H1 (cell line): ENCODE measurements around the gene RASSF5. TPM values are rescaled to one million over a fixed set of nuclear protein-coding genes. Genes with fewer than 3 reads are reported as not detected.

Source experiments
- EGR1 ChIP-seq: IDR thresholded peaks from 2 replicates; pipeline ENCODE4 v1.6.1; 2011; ENCODE audit warnings: low read depth, low read length, borderline replicate concordance
- HDAC2 ChIP-seq, 2 experiments: fragments of 300-600 bp in 1 of 2; sonication (generic) in 1 of 2; IDR thresholded peaks; 2 replicates each; pipeline ENCODE4 v1.6.1; 2011 to 2012; ENCODE audit warnings: low read depth in 2 of 2, low read length in 2 of 2, mild to moderate bottlenecking in 2 of 2, moderate library complexity in 2 of 2, borderline replicate concordance in 1 of 2, inconsistent platforms in 1 of 2
- HDAC6 ChIP-seq: IDR thresholded peaks from one replicate; pipeline ENCODE4 v1.7.1; 2012; ENCODE audit warnings: low read depth, mild to moderate bottlenecking, inconsistent platforms, low read length, moderate library complexity
- JUN ChIP-seq: IDR thresholded peaks from 2 replicates; pipeline ENCODE4 v1.6.1; 2011; ENCODE audit warnings: low read depth, mild to moderate bottlenecking, improper control_type of control experiment, low read length
- SP4 ChIP-seq: IDR thresholded peaks from 2 replicates; pipeline ENCODE4 v1.6.1; 2012; ENCODE audit warnings: low read length, inconsistent platforms
- YY1 ChIP-seq: IDR thresholded peaks from 2 replicates; pipeline ENCODE4 v1.6.1; 2011; ENCODE audit warnings: low read depth, mild to moderate bottlenecking, low read length
- polyA plus RNA-seq, 7 experiments: library from polyadenylated mRNA; depleted of rRNA in 3 of 7; stranded (reverse) in 5 of 7; unstranded in 2 of 7; fragments of >200 nt in 5 of 7; fragments of 200-250 nt in 2 of 7; gene quantifications; 1 replicate in 5 of 7; 2 replicates in 1 of 7; 4 replicates in 1 of 7; pipeline versions ENCODE4 v1.2.1 to v1.2.3, GENCODE V29; 2011 to 2013; ENCODE audit warnings: missing spikeins in 2 of 7, mixed read lengths in 2 of 7
- total RNA-seq: library from RNA; stranded (reverse); fragmentation: NEBNext Ultra II Directional; extraction: Animal tissue kit (Norgen Biotek cat#: 25700); gene quantifications from 2 replicates; pipeline ENCODE4 v1.2.1, GENCODE V29; 2021
- TF ChIP-seq, protein P1 (sequence below), 3 experiments: IDR thresholded peaks; 1 replicate in 2 of 3; 2 replicates in 1 of 3; pipeline versions ENCODE4 v1.5.1 to v1.6.1; 2011; ENCODE audit warnings: low read length in 3 of 3, mild to moderate bottlenecking in 3 of 3, inconsistent platforms in 2 of 3, low read depth in 1 of 3, moderate library complexity in 1 of 3; ENCODE audit not compliant: insufficient read depth in 1 of 3; ENCODE audit errors: control extremely low read depth in 1 of 3
- TF ChIP-seq, protein P2 (sequence below): fragments of 300-600 bp; sonication (generic); IDR thresholded peaks from 2 replicates; pipeline ENCODE4 v1.7.1; 2012; ENCODE audit warnings: low read length, moderate library complexity, mild to moderate bottlenecking, inconsistent platforms; ENCODE audit not compliant: insufficient replicate concordance

RASSF5 gene
- total and polyA plus RNA-seq, 2 of the 8 experiments (the other 6 are each of a cell fraction or from before 2014, with no cell fraction given): 0.82 to 1.8 TPM

DNA sequence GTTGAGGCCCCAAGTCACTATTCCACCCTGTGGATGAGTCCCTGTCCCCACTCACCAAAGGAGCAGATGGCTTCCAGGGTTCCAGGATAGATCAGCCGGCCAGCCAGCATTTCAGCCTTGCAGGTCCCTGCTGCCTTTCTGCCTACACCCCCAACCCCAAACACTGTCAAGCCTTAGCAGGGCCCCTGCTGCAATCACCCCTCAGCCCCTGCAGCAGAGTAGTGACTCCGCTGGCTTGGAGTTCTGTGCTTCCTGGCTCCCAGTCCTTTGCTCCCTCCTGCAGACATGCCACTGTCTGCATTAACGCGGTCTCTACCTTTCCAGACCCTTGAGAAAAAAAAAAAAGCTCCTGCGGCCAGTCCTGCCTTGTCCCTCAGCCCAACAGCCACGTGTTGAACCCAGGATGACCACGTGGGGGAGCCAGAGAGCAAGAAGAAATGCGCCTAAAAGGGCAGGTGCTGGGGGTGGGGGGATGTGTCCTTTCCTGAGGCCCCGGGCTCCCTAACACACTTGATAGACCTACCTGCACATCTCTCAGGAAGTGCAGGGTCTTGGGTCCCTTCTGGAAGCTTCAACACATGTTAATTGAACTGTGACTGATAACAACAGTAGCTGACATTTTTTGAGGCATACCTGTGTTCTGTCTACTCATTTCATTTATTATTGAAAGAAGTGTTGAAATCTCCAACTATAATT lies 37.4 kb downstream of the RASSF5 start (continued):
- no peak for TF ChIP-seq HDAC2 (IDR thresholded peaks at IDR 0.05; ENCODE audit: borderline replicate concordance in 1 of 2, low read depth in 2 of 2, low read length in 2 of 2)
- TF ChIP-seq JUN: no peak
- TF ChIP-seq, protein P1, sequence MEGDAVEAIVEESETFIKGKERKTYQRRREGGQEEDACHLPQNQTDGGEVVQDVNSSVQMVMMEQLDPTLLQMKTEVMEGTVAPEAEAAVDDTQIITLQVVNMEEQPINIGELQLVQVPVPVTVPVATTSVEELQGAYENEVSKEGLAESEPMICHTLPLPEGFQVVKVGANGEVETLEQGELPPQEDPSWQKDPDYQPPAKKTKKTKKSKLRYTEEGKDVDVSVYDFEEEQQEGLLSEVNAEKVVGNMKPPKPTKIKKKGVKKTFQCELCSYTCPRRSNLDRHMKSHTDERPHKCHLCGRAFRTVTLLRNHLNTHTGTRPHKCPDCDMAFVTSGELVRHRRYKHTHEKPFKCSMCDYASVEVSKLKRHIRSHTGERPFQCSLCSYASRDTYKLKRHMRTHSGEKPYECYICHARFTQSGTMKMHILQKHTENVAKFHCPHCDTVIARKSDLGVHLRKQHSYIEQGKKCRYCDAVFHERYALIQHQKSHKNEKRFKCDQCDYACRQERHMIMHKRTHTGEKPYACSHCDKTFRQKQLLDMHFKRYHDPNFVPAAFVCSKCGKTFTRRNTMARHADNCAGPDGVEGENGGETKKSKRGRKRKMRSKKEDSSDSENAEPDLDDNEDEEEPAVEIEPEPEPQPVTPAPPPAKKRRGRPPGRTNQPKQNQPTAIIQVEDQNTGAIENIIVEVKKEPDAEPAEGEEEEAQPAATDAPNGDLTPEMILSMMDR (IDR thresholded peaks at IDR 0.05; ENCODE audit: control extremely low read depth in 1 of 3, insufficient read depth in 1 of 3, low read depth in 1 of 3, low read length in 3 of 3): peak; percentile 84 to 93 (median 92)
- TF ChIP-seq, protein P2, sequence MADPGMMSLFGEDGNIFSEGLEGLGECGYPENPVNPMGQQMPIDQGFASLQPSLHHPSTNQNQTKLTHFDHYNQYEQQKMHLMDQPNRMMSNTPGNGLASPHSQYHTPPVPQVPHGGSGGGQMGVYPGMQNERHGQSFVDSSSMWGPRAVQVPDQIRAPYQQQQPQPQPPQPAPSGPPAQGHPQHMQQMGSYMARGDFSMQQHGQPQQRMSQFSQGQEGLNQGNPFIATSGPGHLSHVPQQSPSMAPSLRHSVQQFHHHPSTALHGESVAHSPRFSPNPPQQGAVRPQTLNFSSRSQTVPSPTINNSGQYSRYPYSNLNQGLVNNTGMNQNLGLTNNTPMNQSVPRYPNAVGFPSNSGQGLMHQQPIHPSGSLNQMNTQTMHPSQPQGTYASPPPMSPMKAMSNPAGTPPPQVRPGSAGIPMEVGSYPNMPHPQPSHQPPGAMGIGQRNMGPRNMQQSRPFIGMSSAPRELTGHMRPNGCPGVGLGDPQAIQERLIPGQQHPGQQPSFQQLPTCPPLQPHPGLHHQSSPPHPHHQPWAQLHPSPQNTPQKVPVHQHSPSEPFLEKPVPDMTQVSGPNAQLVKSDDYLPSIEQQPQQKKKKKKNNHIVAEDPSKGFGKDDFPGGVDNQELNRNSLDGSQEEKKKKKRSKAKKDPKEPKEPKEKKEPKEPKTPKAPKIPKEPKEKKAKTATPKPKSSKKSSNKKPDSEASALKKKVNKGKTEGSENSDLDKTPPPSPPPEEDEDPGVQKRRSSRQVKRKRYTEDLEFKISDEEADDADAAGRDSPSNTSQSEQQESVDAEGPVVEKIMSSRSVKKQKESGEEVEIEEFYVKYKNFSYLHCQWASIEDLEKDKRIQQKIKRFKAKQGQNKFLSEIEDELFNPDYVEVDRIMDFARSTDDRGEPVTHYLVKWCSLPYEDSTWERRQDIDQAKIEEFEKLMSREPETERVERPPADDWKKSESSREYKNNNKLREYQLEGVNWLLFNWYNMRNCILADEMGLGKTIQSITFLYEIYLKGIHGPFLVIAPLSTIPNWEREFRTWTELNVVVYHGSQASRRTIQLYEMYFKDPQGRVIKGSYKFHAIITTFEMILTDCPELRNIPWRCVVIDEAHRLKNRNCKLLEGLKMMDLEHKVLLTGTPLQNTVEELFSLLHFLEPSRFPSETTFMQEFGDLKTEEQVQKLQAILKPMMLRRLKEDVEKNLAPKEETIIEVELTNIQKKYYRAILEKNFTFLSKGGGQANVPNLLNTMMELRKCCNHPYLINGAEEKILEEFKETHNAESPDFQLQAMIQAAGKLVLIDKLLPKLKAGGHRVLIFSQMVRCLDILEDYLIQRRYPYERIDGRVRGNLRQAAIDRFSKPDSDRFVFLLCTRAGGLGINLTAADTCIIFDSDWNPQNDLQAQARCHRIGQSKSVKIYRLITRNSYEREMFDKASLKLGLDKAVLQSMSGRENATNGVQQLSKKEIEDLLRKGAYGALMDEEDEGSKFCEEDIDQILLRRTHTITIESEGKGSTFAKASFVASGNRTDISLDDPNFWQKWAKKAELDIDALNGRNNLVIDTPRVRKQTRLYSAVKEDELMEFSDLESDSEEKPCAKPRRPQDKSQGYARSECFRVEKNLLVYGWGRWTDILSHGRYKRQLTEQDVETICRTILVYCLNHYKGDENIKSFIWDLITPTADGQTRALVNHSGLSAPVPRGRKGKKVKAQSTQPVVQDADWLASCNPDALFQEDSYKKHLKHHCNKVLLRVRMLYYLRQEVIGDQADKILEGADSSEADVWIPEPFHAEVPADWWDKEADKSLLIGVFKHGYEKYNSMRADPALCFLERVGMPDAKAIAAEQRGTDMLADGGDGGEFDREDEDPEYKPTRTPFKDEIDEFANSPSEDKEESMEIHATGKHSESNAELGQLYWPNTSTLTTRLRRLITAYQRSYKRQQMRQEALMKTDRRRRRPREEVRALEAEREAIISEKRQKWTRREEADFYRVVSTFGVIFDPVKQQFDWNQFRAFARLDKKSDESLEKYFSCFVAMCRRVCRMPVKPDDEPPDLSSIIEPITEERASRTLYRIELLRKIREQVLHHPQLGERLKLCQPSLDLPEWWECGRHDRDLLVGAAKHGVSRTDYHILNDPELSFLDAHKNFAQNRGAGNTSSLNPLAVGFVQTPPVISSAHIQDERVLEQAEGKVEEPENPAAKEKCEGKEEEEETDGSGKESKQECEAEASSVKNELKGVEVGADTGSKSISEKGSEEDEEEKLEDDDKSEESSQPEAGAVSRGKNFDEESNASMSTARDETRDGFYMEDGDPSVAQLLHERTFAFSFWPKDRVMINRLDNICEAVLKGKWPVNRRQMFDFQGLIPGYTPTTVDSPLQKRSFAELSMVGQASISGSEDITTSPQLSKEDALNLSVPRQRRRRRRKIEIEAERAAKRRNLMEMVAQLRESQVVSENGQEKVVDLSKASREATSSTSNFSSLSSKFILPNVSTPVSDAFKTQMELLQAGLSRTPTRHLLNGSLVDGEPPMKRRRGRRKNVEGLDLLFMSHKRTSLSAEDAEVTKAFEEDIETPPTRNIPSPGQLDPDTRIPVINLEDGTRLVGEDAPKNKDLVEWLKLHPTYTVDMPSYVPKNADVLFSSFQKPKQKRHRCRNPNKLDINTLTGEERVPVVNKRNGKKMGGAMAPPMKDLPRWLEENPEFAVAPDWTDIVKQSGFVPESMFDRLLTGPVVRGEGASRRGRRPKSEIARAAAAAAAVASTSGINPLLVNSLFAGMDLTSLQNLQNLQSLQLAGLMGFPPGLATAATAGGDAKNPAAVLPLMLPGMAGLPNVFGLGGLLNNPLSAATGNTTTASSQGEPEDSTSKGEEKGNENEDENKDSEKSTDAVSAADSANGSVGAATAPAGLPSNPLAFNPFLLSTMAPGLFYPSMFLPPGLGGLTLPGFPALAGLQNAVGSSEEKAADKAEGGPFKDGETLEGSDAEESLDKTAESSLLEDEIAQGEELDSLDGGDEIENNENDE: no peak
- TF ChIP-seq SP4: no peak
- no peak for TF ChIP-seq YY1
- TF ChIP-seq EGR1: no peak
- no peak for TF ChIP-seq HDAC6
